HG02623 (cell line): ENCODE measurements around the gene MYO9B.
"Not testable (repeated sequence)": the region's sequence is repeated elsewhere in the genome, so short reads cannot be mapped to it uniquely, and the experiment has no call there.

Experiments
- ATAC-seq: cut with Tn5 transposase; IDR thresholded peaks from one replicate; pipeline ENCODE4 v1.9.1; 2021; ENCODE audit warnings: moderate library complexity; ENCODE audit not compliant: unreplicated experiment

The MYO9B gene

GRCh38 chr19:17178291-17178690 is 102.7 kb downstream of the MYO9B start:
- ATAC-seq = no peak

- ATAC-seq = no peak
These were observed 105.6 kb downstream of the MYO9B start for GRCh38 chr19:17180997-17181702.

GRCh38 chr19:17183271-17183761 is 107.7 kb downstream of the MYO9B start:
- ATAC-seq = no peak

- ATAC-seq = no peak
These were observed 108.3 kb downstream of the MYO9B start for GRCh38 chr19:17183858-17184321.

- no peak for ATAC-seq
These were observed 108.8 kb downstream of the MYO9B start for GRCh38 chr19:17184371-17184841.

GRCh38 chr19:17185590-17185989 is 110.0 kb downstream of the MYO9B start:
- ATAC-seq = no peak

GRCh38 chr19:17191736-17192135 is 116.2 kb downstream of the MYO9B start:
- not testable (repeated sequence) for ATAC-seq

- no peak for ATAC-seq
These were observed 117.2 kb downstream of the MYO9B start for GRCh38 chr19:17192751-17193150.

- no peak for ATAC-seq
These were observed 119.0 kb downstream of the MYO9B start for GRCh38 chr19:17194608-17195007.

- ATAC-seq = no peak
These were observed 119.5 kb downstream of the MYO9B start for GRCh38 chr19:17195106-17195505.

- no peak for ATAC-seq
These were observed 121.0 kb downstream of the MYO9B start for GRCh38 chr19:17196610-17197009.

- no peak for ATAC-seq
These were observed 122.1 kb downstream of the MYO9B start for GRCh38 chr19:17197666-17198065.

GRCh38 chr19:17200408-17201079 is 125.0 kb downstream of the MYO9B start:
- no peak for ATAC-seq

GRCh38 chr19:17202249-17202648 is 126.7 kb downstream of the MYO9B start:
- ATAC-seq = no peak

- no peak for ATAC-seq
These were observed 127.1 kb downstream of the MYO9B start for GRCh38 chr19:17202713-17203112.

GRCh38 chr19:17205237-17206140 is 129.9 kb downstream of the MYO9B start:
- no peak for ATAC-seq

- no peak for ATAC-seq
These were observed 131.4 kb downstream of the MYO9B start for GRCh38 chr19:17206736-17207581.

- ATAC-seq = no peak
These were observed 133.8 kb downstream of the MYO9B start for GRCh38 chr19:17209126-17210036.

- ATAC-seq = no peak
These were observed 134.7 kb downstream of the MYO9B start for GRCh38 chr19:17210296-17210695.
